Body of pancreas (tissue), 4 donors: ENCODE data around the gene NET1. TPM values are rescaled to one million over a fixed set of nuclear protein-coding genes. Genes with fewer than 3 reads are reported as not detected.
A peak's percentile ranks its signal among the peaks of the same experiment; 100 is the strongest.

Source experiments
- ATAC-seq: fragments of 150-250 bp; one replicate; pipeline ENCODE4 v1.9.1; 2016
- DNase-seq, 4 donors: peaks; one replicate each; pipeline ENCODE4 v3.0.0-alpha.2; 2019
- H3K27ac ChIP-seq, 4 donors: fragments of 200-600 bp; sonication (generic); 1 replicate in 3 of 4; 2 replicates in 1 of 4; pipeline versions ENCODE4 v1.5.1 to v1.6.1; 2016 to 2019; ENCODE audit warnings: mild to moderate bottlenecking in 1 of 4, mixed read lengths in 1 of 4, moderate library complexity in 1 of 4
- H3K27me3 ChIP-seq, 2 donors: fragments of 200-600 bp; sonication (generic); one replicate each; pipeline ENCODE4 v1.6.0; 2016; ENCODE audit warnings: mild to moderate bottlenecking in 1 of 2
- H3K36me3 ChIP-seq, 2 donors: fragments of 200-600 bp; sonication (generic); replicated peaks in 1 of 2; 2 replicates each; pipeline ENCODE4 v1.5.1; 2016; ENCODE audit warnings: low read depth in 2 of 2; ENCODE audit not compliant: insufficient read depth in 1 of 2
- H3K4me1 ChIP-seq: fragments of 200-600 bp; sonication (generic); one replicate; pipeline ENCODE4 v1.6.0; 2016
- H3K4me3 ChIP-seq, 2 donors: fragments of 200-600 bp; sonication (generic); 1 replicate in 1 of 2; 2 replicates in 1 of 2; pipeline ENCODE4 v1.5.1; 2016 to 2019
- H3K9me3 ChIP-seq, 3 donors: fragments of 200-600 bp; sonication (generic); 1 replicate in 2 of 3; 2 replicates in 1 of 3; pipeline ENCODE4 v1.5.1; 2016
- CTCF ChIP-seq, 7 experiments: fragments of 450-650 bp in 4 of 7; fragments of 200-600 bp in 3 of 7; sonication (generic) in 3 of 7; IDR thresholded peaks; one replicate each; pipeline ENCODE4 v1.5.1; 2016 to 2019; ENCODE audit warnings: antibody characterized with exemption in 7 of 7
- POLR2A ChIP-seq, 3 donors: fragments of 450-650 bp; IDR thresholded peaks; one replicate each; pipeline ENCODE4 v1.6.1; 2016; ENCODE audit warnings: antibody characterized with exemption in 3 of 3, mild to moderate bottlenecking in 2 of 3
- WGBS, 2 donors: methylation state at CpG; one replicate each; pipeline ENCODE4 v1.1.5; 2017; 5-methylcytosine and 5-hydroxymethylcytosine counted together
- intact Hi-C: fragments of 100-400 bp; cut with DNase I; formaldehyde crosslinking; loops from one replicate; pipeline ENCODE4 v1.15.1; 2023
- total RNA-seq, 2 donors: library from RNA; depleted of rRNA; stranded (reverse); fragments of >200 nt; gene quantifications; one replicate each; pipeline ENCODE4 v1.1.0, GENCODE V29; 2016

Gene NET1
- total RNA-seq, 2 donors from 2014 or later: 37.9 to 70.3 TPM

DNA sequence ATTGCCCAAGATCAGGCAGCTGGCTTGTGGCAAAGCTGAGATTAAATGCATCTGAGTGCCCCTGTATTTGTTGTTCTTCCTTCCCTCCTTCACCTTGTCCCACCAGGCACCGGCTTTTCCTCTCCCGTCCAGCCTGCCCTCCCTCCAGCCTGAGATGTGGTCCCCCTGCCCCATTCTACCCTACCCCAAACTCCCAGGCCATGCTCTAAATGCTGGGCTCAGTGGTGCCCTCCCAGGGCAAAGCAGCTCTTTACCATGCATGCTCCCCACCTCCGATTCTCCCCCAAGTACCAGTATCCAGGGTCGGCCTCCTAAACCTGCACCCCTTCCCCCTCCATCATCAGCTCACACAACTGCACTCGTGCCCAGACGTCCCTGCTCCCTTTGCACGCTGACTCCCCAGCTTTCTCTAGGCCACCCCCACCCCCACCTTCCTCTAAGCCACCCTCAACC lies 50.5 kb downstream of the NET1 start:
- Histone ChIP-seq H3K9me3 (no peaks in the 10 kb centered on the region), H3K4me3 (no peak overlapping the region), H3K4me1 (peaks cover 18% of the 10 kb centered on the region), H3K27ac (no peak overlapping the region), H3K36me3 (peaks cover 0 to 2% of the 10 kb centered on the region in 2 donors), H3K27me3 (no peaks in the 10 kb centered on the region)
- WGBS, 2 donors: 94 to 96% methylated on average over 6 to 7 of the region's 7 CpGs
- TF ChIP-seq POLR2A (IDR thresholded peaks at IDR 0.05) (no peak), CTCF (IDR thresholded peaks at IDR 0.05) (no peak)
- ATAC-seq (no peak), DNase-seq (no peak)
- intact Hi-C loops: no loop called here

DNA sequence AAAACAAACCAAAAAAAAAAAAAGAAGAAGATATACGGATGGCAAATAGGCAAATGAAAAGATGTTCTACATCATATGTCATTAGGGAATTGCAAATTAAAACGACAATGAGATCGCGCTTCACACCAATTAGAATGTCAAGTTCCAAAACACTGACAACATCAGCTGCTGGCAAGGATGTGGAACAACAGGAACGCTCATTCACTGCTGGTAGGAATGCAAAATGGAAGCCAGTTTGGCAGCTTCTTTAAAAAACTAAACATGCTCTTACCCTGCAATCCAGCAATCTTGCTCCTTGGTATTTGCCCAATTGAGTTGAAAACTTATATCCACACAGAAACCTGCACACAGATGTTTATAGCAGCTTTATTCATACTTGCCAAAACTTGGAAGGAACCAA lies 52.2 kb downstream of the NET1 start:
- Histone ChIP-seq H3K36me3 (no peaks in the 10 kb centered on the region), H3K9me3 (no peaks in the 10 kb centered on the region), H3K27ac (no peak overlapping the region), H3K4me1 (peaks cover 18% of the 10 kb centered on the region), H3K4me3 (no peak overlapping the region), H3K27me3 (no peaks in the 10 kb centered on the region)
- no peak for TF ChIP-seq POLR2A (IDR thresholded peaks at IDR 0.05)
- TF ChIP-seq CTCF (IDR thresholded peaks at IDR 0.05): no peak
- whole genome bisulfite sequencing, 2 donors: 73 to 83% methylated on average over 5 of the region's 5 CpGs
- intact Hi-C loops: no loop called here
- no peak for DNase-seq
- no peak for ATAC-seq

GRCh38 chr10:5465976-5466450 lies 53.7 kb downstream of the NET1 start:
- no peaks in the 10 kb centered on the region for H3K9me3 ChIP-seq
- WGBS, 2 donors: 65 to 69% methylated on average over 9 to 12 of the region's 12 CpGs
- H3K27me3 ChIP-seq: no peaks in the 10 kb centered on the region
- no peaks in the 10 kb centered on the region for H3K36me3 ChIP-seq
- DNase-seq (no peak), ATAC-seq (no peak)
- H3K4me1 ChIP-seq: peaks cover 18% of the 10 kb centered on the region
- peak overlapping the region; percentile 52 to 80 (median 80) for H3K27ac ChIP-seq
- intact Hi-C loops: no loop called here
- H3K4me3 ChIP-seq: no peak overlapping the region
- TF ChIP-seq POLR2A (IDR thresholded peaks at IDR 0.05): no peak
- no peak for TF ChIP-seq CTCF (IDR thresholded peaks at IDR 0.05)

- peak overlapping the region; percentile 65 to 80 (median 80) for H3K27ac ChIP-seq
- TF ChIP-seq CTCF (IDR thresholded peaks at IDR 0.05) (no peak), POLR2A (IDR thresholded peaks at IDR 0.05) (peak in 2 of 3 donors; percentile 34 to 39)
- H3K4me3 ChIP-seq: no peak overlapping the region
- H3K27me3 ChIP-seq: no peaks in the 10 kb centered on the region
- intact Hi-C loops: no loop called here
- no peaks in the 10 kb centered on the region for H3K9me3 ChIP-seq
- peaks cover 18% of the 10 kb centered on the region for H3K4me1 ChIP-seq
- peak; percentile 85 to 93 (median 92) for DNase-seq
- WGBS, 2 donors: 44 to 47% methylated on average over 14 to 17 of the region's 18 CpGs
- no peaks in the 10 kb centered on the region for H3K36me3 ChIP-seq
- peak; percentile 97 for ATAC-seq
Measured at GRCh38 chr10:5466451-5467206, 54.3 kb downstream of the NET1 start.

GRCh38 chr10:5467207-5467535 lies 54.8 kb downstream of the NET1 start:
- H3K4me1 ChIP-seq: peaks cover 18% of the 10 kb centered on the region
- no peaks in the 10 kb centered on the region for H3K27me3 ChIP-seq
- H3K36me3 ChIP-seq: no peaks in the 10 kb centered on the region
- no peaks in the 10 kb centered on the region for H3K9me3 ChIP-seq
- 81 to 82% methylated on average over 8 of the region's 8 CpGs for WGBS, 2 donors
- no peak for TF ChIP-seq POLR2A (IDR thresholded peaks at IDR 0.05)
- TF ChIP-seq CTCF (IDR thresholded peaks at IDR 0.05): no peak
- peak overlapping the region; percentile 65 to 80 (median 80) for H3K27ac ChIP-seq
- DNase-seq (no peak), ATAC-seq (no peak)
- intact Hi-C loops: no loop called here
- no peak overlapping the region for H3K4me3 ChIP-seq
